ENCODE measurements around the gene FBXO11.

DNA sequence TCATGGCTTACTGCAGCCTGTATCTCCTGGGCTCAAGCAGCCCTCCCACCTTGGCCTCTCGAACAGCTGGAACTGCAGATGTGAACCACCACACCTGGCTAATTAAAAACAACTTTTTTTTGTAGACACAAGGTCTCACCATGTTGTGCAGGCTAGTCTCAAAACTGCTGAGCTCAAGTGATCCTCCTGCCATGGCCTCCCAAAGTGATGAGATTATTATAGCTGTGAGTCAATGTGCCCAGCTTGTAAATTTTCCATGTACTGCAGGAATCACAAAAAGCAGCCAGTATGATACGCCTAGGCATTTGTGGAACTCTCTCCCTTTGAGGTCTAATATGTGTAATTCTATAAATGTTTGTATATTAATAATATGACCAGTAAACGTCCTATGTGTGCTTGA lies 63.5 kb downstream of the FBXO11 start:
- TF ChIP-seq SIN3A (IDR thresholded peaks at IDR 0.05; ENCODE audit: borderline replicate concordance, insufficient read depth, low read length): no peak
- no peak for TF ChIP-seq POLR2AphosphoS5 (IDR thresholded peaks at IDR 0.05; ENCODE audit: low read depth, low read length)
